22Rv1 (cell line): Measurements from ENCODE around the gene MRPL27.

Experiments
- H3K27ac ChIP-seq: fragments of 450-650 bp; 2 replicates; pipeline ENCODE4 v1.5.1; 2017
- CTCF ChIP-seq: fragments of 450-650 bp; IDR thresholded peaks from 2 replicates; pipeline ENCODE4 v1.5.1; 2017; ENCODE audit warnings: mild to moderate bottlenecking
- ZFX ChIP-seq: fragments of 450-650 bp; IDR thresholded peaks from 2 replicates; pipeline ENCODE4 v1.6.1; 2017; ENCODE audit warnings: antibody characterized with exemption, borderline replicate concordance

Gene MRPL27

GRCh38 chr17:50347894-50348291, 25.1 kb downstream of the MRPL27 start:
- no peak overlapping the region for H3K27ac ChIP-seq
- TF ChIP-seq ZFX, result no peak
- TF ChIP-seq CTCF, result no peak

- TF ChIP-seq ZFX, result no peak
- no peak for TF ChIP-seq CTCF
- H3K27ac ChIP-seq, result no peak overlapping the region
Measured at GRCh38 chr17:50347117-50347893, 25.7 kb downstream of the MRPL27 start.

DNA sequence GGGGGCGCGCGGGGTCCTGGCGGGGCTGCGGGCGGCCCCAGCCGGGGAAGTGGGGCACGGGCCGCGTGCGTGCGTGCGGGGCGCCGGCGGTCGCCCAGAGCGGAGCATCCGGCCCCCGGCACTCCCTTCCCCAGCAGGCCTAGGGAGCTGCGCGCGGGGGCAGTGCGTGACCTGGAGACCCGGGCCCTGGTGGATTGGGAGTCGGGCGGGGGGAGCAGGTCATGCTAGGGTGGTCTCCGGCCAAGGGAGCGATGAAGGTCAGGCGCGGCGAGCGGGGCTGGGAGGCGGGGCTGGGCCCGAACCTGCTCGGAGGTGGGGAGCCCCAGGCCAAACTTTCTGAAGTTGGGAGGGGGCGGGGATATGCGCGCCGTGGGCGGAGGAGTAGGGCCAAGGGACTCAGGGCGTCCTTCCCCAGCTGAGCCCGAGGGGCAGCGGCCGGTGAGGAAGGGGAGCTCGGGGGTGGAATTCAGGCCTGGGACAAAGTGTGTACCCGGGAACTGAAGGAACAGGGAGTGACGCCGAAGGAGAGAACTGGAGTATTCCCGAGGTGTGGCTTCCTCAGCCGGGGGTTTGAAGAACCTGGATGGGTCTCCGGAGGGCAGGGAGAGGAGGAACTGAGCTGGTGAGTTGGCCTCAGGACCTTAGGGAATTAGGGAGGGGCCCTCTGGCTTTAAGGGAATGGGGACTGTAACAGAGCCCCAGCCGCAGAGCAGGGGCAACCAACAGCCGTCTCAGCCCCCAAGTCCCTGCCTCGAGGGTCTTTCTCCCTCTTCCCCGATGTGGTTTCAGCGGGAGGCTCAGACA, 26.5 kb downstream of the MRPL27 start:
- TF ChIP-seq CTCF, result no peak
- no peak for TF ChIP-seq ZFX
- peak overlapping the region; percentile 71 for H3K27ac ChIP-seq

DNA sequence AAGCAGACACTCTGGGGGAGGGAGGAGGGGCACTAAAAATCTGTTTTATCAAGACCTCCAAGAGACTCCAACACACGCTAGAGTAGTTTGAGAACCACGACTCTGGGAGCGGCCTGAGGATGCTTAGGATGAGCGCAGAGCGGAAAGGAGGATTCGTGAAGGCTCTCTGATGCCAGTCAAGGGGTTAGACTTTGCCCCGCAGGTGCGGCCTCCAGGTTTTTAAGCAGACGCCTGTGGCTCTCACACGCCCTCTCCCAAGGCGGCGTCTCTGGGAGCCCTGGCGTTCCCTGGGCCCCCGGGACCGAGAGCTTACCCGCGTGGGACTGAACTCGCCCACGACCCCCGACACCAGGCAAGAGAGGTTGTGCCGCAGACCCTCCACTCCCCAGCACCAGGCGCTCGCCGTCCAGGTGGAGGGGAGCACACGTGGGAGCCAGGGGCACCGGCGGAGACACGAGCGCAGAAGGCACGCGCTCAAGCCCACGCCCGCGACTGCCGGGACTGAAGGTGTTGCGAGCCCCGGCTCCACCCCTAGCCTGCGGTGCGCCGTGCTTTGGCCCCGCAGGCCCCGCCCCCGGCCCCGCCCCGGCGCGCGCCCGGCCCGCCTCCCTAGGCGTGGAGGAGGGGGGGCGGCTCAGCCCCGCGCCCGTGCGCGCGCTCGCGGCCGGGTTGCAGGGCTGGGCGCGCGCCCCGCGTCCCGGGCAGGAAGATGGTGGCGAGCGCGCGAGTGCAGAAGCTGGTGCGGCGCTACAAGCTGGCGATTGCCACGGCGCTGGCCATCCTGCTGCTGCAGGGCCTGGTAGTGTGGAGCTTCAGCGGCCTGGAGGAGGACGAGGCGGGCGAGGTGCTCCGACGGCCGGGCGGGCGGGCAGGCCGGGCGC, 27.3 kb downstream of the MRPL27 start, which contains the start of gene XYLT2:
Gene XYLT2, plus strand, starts transcription at position 695 of the 881 bp plus-strand sequence. Its CDS starts 15 bp downstream, at position 710.
- TF ChIP-seq CTCF (no peak), ZFX (no peak)
- H3K27ac ChIP-seq, result peak within 1 kb of the TSS; percentile 71

DNA sequence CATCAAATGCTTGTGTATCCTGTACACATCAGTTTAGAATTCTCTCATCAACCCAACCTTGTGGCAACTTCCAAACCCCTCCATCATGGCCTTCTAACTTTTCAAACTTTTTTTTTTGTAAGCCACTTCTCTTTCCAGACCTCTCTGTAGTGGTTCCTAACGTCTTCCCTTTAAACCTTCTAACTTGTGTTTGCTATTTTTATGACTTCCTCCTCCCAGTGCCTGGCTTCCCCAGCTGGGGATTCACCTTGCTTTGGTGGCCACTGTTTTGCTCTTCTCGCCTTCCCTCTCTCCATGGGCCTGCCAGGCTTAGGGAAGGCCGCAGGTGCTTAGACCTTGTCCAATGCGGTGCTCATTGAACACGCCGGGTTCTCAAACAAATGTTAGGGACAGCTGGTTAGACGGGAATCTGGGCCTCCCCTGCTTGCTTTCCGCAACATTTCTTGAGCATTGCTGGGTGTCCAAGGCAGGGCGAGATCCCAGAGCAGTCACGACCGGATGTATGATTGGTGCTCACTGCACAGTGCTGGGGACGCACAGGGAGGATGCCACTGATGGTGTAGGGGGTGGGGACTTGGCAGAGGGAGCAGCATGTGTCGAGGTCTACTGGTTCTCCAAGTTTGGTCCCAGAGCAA, 28.1 kb downstream of the MRPL27 start:
- TF ChIP-seq CTCF (no peak), ZFX (no peak)
- no peak overlapping the region for H3K27ac ChIP-seq

GRCh38 chr17:50339381-50339780, 33.6 kb downstream of the MRPL27 start:
- TF ChIP-seq ZFX (no peak), CTCF (no peak)
- H3K27ac ChIP-seq, result no peak overlapping the region
